Endodermal cell (in vitro differentiated cells): ENCODE results near the gene LRP8. TPM values are rescaled to one million over a fixed set of nuclear protein-coding genes. Genes with fewer than 3 reads are reported as not detected.

Experiments
- DNase-seq: peaks from one replicate; pipeline ENCODE4 v3.0.0-alpha.2; 2017
- H3K27ac ChIP-seq: 2 replicates; pipeline ENCODE4 v1.5.1; 2013; ENCODE audit warnings: mild to moderate bottlenecking, low read depth, low read length, moderate library complexity
- H3K27me3 ChIP-seq: 2 replicates; pipeline ENCODE4 v1.6.1; 2013; ENCODE audit warnings: mild to moderate bottlenecking, low read length, moderate library complexity; ENCODE audit not compliant: insufficient read depth, control insufficient read depth, poor library complexity, severe bottlenecking
- H3K36me3 ChIP-seq: 2 replicates; pipeline ENCODE4 v1.7.0; 2013; ENCODE audit warnings: mild to moderate bottlenecking, low read length, moderate library complexity; ENCODE audit not compliant: control insufficient read depth, insufficient read depth
- H3K4me1 ChIP-seq: one replicate; pipeline ENCODE4 v1.7.0; 2013; ENCODE audit warnings: low read length; ENCODE audit not compliant: control insufficient read depth, insufficient read depth
- H3K4me3 ChIP-seq: 2 replicates; pipeline ENCODE4 v1.5.1; 2013; ENCODE audit warnings: mild to moderate bottlenecking, low read length, moderate library complexity
- H3K9ac ChIP-seq: 2 replicates; pipeline ENCODE4 v1.6.1; 2013; ENCODE audit warnings: mild to moderate bottlenecking, low read length, moderate library complexity; ENCODE audit not compliant: poor library complexity, severe bottlenecking; ENCODE audit errors: extremely low read depth
- H3K9me3 ChIP-seq: 2 replicates; pipeline ENCODE4 v1.6.1; 2013; ENCODE audit warnings: mild to moderate bottlenecking, low read length, moderate library complexity; ENCODE audit not compliant: control insufficient read depth
- H3K27ac Mint-ChIP-seq: 2 replicates; pipeline ENCODE4 v1.8.0; 2020; ENCODE audit warnings: mixed read lengths
- H3K27me3 Mint-ChIP-seq: 2 replicates; pipeline ENCODE4 v1.8.0; 2021; ENCODE audit warnings: mild to moderate bottlenecking, mixed read lengths; ENCODE audit not compliant: insufficient read depth
- H3K36me3 Mint-ChIP-seq: 2 replicates; pipeline ENCODE4 v1.8.0; 2020; ENCODE audit warnings: low read depth, mixed read lengths
- H3K4me1 Mint-ChIP-seq: 2 replicates; pipeline ENCODE4 v1.8.0; 2020; ENCODE audit warnings: mixed read lengths
- H3K4me3 Mint-ChIP-seq: 2 replicates; pipeline ENCODE4 v1.8.0; 2020; ENCODE audit warnings: mild to moderate bottlenecking, moderate library complexity, mixed read lengths
- H3K9me3 Mint-ChIP-seq: 2 replicates; pipeline ENCODE4 v1.8.0; 2020; ENCODE audit warnings: mild to moderate bottlenecking, mixed read lengths
- CTCF ChIP-seq: fragments of 200-600 bp; sonication (generic); conservative IDR thresholded peaks from 2 replicates; pipeline ENCODE4 v1.5.0; 2021; ENCODE audit warnings: antibody characterized with exemption, mild to moderate bottlenecking
- WGBS, 2 experiments: methylation state at CpG; one replicate each; pipeline versions ENCODE4 v1.1.5 to v1.1.7; 2013; ENCODE audit warnings: missing lambda C conversion rate in 2 of 2, mixed read lengths in 1 of 2; ENCODE audit not compliant: insufficient coverage in 1 of 2, insufficient read length in 1 of 2; 5-methylcytosine and 5-hydroxymethylcytosine counted together
- total RNA-seq, 2 donors: library from RNA; stranded (reverse); fragmentation: NEBNext Ultra II Directional in 1 of 2; extraction: Animal tissue kit (Norgen Biotek cat#: 25700) in 1 of 2; gene quantifications; 2 replicates in 1 of 2; 3 replicates in 1 of 2; pipeline ENCODE4 v1.2.1, GENCODE V29; 2021

Gene LRP8
- total RNA-seq, 2 donors from 2014 or later, result 29.1 to 39.6 TPM

GRCh38 chr1:53339736-53340635, 12.1 kb upstream of the LRP8 start:
- no peaks in the 10 kb centered on the region for H3K9me3 ChIP-seq
- Mint-ChIP-seq H3K36me3 (peaks cover 1% of the 10 kb centered on the region), H3K4me1 (peaks cover 15% of the 10 kb centered on the region), H3K4me3 (no peak overlapping the region), H3K27ac (peak overlapping the region; percentile 41), H3K27me3 (peaks cover 9% of the 10 kb centered on the region), H3K9me3 (peaks cover 2% of the 10 kb centered on the region)
- no peaks in the 10 kb centered on the region for H3K27me3 ChIP-seq
- no peak overlapping the region for H3K27ac ChIP-seq
- no peak overlapping the region for H3K4me3 ChIP-seq
- WGBS, 2 experiments, result 90 to 92% methylated on average over 4 to 8 of the region's 8 CpGs
- no peak for TF ChIP-seq CTCF
- DNase-seq, result peak; percentile 24
- H3K4me1 ChIP-seq, result no peaks in the 10 kb centered on the region
- no peak overlapping the region for H3K9ac ChIP-seq
- H3K36me3 ChIP-seq, result no peaks in the 10 kb centered on the region

GRCh38 chr1:53338423-53338822, 10.6 kb upstream of the LRP8 start:
- Mint-ChIP-seq H3K36me3 (peaks cover 1% of the 10 kb centered on the region), H3K27me3 (peaks cover 9% of the 10 kb centered on the region), H3K9me3 (peaks cover 2% of the 10 kb centered on the region), H3K4me1 (peaks cover 5% of the 10 kb centered on the region), H3K27ac (no peak overlapping the region), H3K4me3 (no peak overlapping the region)
- H3K27me3 ChIP-seq, result no peaks in the 10 kb centered on the region
- DNase-seq, result no peak
- no peak overlapping the region for H3K9ac ChIP-seq
- 96 to 100% methylated on average over 1 of the region's 1 CpG for WGBS, 2 experiments
- no peaks in the 10 kb centered on the region for H3K36me3 ChIP-seq
- no peaks in the 10 kb centered on the region for H3K9me3 ChIP-seq
- no peak for TF ChIP-seq CTCF
- no peak overlapping the region for H3K27ac ChIP-seq
- no peaks in the 10 kb centered on the region for H3K4me1 ChIP-seq
- H3K4me3 ChIP-seq, result no peak overlapping the region

- Histone ChIP-seq H3K27me3 (no peaks in the 10 kb centered on the region), H3K36me3 (no peaks in the 10 kb centered on the region), H3K9ac (no peak overlapping the region), H3K27ac (no peak overlapping the region), H3K9me3 (no peaks in the 10 kb centered on the region), H3K4me3 (no peak overlapping the region), H3K4me1 (no peaks in the 10 kb centered on the region)
- H3K36me3 Mint-ChIP-seq, result peaks cover 1% of the 10 kb centered on the region
- H3K4me3 Mint-ChIP-seq, result no peak overlapping the region
- H3K9me3 Mint-ChIP-seq, result peaks cover 2% of the 10 kb centered on the region
- 91% methylated on average over 5 of the region's 5 CpGs for WGBS, 2 experiments
- peaks cover 4% of the 10 kb centered on the region for H3K27me3 Mint-ChIP-seq
- H3K27ac Mint-ChIP-seq, result no peak overlapping the region
- H3K4me1 Mint-ChIP-seq, result peaks cover 5% of the 10 kb centered on the region
- no peak for TF ChIP-seq CTCF
- DNase-seq, result no peak
These were observed 9.6 kb upstream of the LRP8 start for GRCh38 chr1:53337499-53337898.
